SK-N-SH treated with all-trans-retinoic acid at 6 μM for 48 hours (cell line): ENCODE results near the gene ADSS1.

Experiments
- BACH2 ChIP-seq: fragments of 250-450 bp; sonication (Bioruptor Pico); IDR thresholded peaks from 2 replicates; pipeline ENCODE4 v1.9.0; 2021; ENCODE audit warnings: mild to moderate bottlenecking, borderline replicate concordance
- CREB5 ChIP-seq: fragments of 250-450 bp; sonication (Bioruptor Pico); IDR thresholded peaks from 2 replicates; pipeline ENCODE4 v1.5.1; 2020; ENCODE audit warnings: low read depth, mild to moderate bottlenecking, moderate library complexity
- ISL1 ChIP-seq: fragments of 250-450 bp; sonication (Bioruptor Pico); IDR thresholded peaks from 2 replicates; pipeline ENCODE4 v2.1.2; 2022; ENCODE audit warnings: mild to moderate bottlenecking, moderate library complexity
- PATZ1 ChIP-seq: fragments of 250-450 bp; sonication (Bioruptor Pico); IDR thresholded peaks from 2 replicates; pipeline ENCODE4 v1.8.0; 2020; ENCODE audit warnings: mild to moderate bottlenecking, moderate library complexity, borderline replicate concordance
- SNAI2 ChIP-seq: fragments of 250-450 bp; sonication (Bioruptor Pico); IDR thresholded peaks from 2 replicates; pipeline ENCODE4 v1.5.0; 2020; ENCODE audit warnings: mild to moderate bottlenecking, moderate library complexity
- TSHZ2 ChIP-seq: fragments of 250-450 bp; sonication (Bioruptor Pico); IDR thresholded peaks from 2 replicates; pipeline ENCODE4 v1.5.0; 2020; ENCODE audit warnings: mild to moderate bottlenecking, moderate library complexity
- ZFP3 ChIP-seq: fragments of 250-450 bp; sonication (Bioruptor Pico); IDR thresholded peaks from 2 replicates; pipeline ENCODE4 v1.5.0; 2020; ENCODE audit warnings: mild to moderate bottlenecking, moderate library complexity
- ZFP30 ChIP-seq: fragments of 450-650 bp; formaldehyde crosslinking; IDR thresholded peaks from 2 replicates; pipeline ENCODE4 v1.5.0; 2022; ENCODE audit warnings: mild to moderate bottlenecking, moderate library complexity

- TF ChIP-seq PATZ1 (no peak), BACH2 (no peak), SNAI2 (CRISPR knock-in tag) (no peak), ISL1 (CRISPR knock-in tag) (no peak), CREB5 (CRISPR knock-in tag) (no peak), ZFP3 (CRISPR knock-in tag) (no peak), TSHZ2 (CRISPR knock-in tag) (no peak), ZFP30 (CRISPR knock-in tag) (no peak)
These were observed 4.7 kb upstream of the ADSS1 start for GRCh38 chr14:104719343-104719742.
